HUDEP-2 (cell line): ENCODE measurements around the gene SLC44A2.

Source experiments
- DNase-seq, 76 experiments: peaks; one replicate each; lab custom pipeline; 2025; ENCODE audit not compliant: unreplicated experiment in 76 of 76; lab: John Stamatoyannopoulos, UW

Gene SLC44A2

GRCh38 chr19:10678813-10679212 lies 53.5 kb downstream of the SLC44A2 start:
- no peak for DNase-seq

- DNase-seq: no peak
Measured at GRCh38 chr19:10679743-10680142, 54.4 kb downstream of the SLC44A2 start.

- no peak for DNase-seq
Measured at GRCh38 chr19:10680545-10681135, 55.3 kb downstream of the SLC44A2 start.

GRCh38 chr19:10681658-10682057 lies 56.3 kb downstream of the SLC44A2 start:
- no peak for DNase-seq

GRCh38 chr19:10682397-10683063 lies 57.2 kb downstream of the SLC44A2 start:
- DNase-seq: no peak

- DNase-seq: no peak
Measured at GRCh38 chr19:10683064-10683426, 57.7 kb downstream of the SLC44A2 start.

GRCh38 chr19:10683582-10683981 lies 58.2 kb downstream of the SLC44A2 start:
- DNase-seq: no peak

- DNase-seq: no peak
Measured at GRCh38 chr19:10685210-10685609, 59.9 kb downstream of the SLC44A2 start.

- DNase-seq: no peak
Measured at GRCh38 chr19:10686193-10686592, 60.8 kb downstream of the SLC44A2 start.

- DNase-seq: no peak
Measured at GRCh38 chr19:10686661-10687517, 61.5 kb downstream of the SLC44A2 start.

GRCh38 chr19:10687518-10688288 lies 62.4 kb downstream of the SLC44A2 start:
- DNase-seq: no peak

GRCh38 chr19:10688545-10689280 lies 63.4 kb downstream of the SLC44A2 start:
- DNase-seq: no peak

- DNase-seq: no peak
Measured at GRCh38 chr19:10690341-10690781, 65.0 kb downstream of the SLC44A2 start.

- DNase-seq: no peak
Measured at GRCh38 chr19:10691178-10691881, 66.0 kb downstream of the SLC44A2 start.

- DNase-seq: no peak
Measured at GRCh38 chr19:10691883-10692282, 66.5 kb downstream of the SLC44A2 start.

- no peak for DNase-seq
Measured at GRCh38 chr19:10692673-10693264, 67.4 kb downstream of the SLC44A2 start.
